Endothelial cell of umbilical vein (primary cell): ENCODE data around the gene GCNT2. TPM values are rescaled to one million over a fixed set of nuclear protein-coding genes. Genes with fewer than 3 reads are reported as not detected.

ENCODE experiments used
- BruUV-seq: library from RNA; stranded (reverse); fragments of 400-500 nt; replicated peaks from 2 replicates; lab custom pipeline; 2021; lab: Mats Ljungman, UMichigan
- CTCF ChIA-PET: fragments of 300-600, 350-600 bp; sonication (Branson Sonifier 250); formaldehyde crosslinking; loops from one replicate; lab custom pipeline; 2021; ENCODE audit warnings: antibody characterized with exemption, inconsistent platforms; lab: Charles Lee
- POLR2A ChIA-PET: fragments of 300-600, 350-600 bp; sonication (Branson Sonifier 250); formaldehyde crosslinking; loops from one replicate; lab custom pipeline; 2021; ENCODE audit warnings: antibody characterized with exemption, inconsistent platforms; lab: Charles Lee
- DNase-seq: peaks from one replicate; pipeline ENCODE4 v3.0.0-alpha.2; 2011; ENCODE audit warnings: low read depth, low spot score
- FAIRE-seq: peaks from 2 replicates; lab custom pipeline; 2011; peaks lifted over from hg19 to GRCh38; lab: Jason Lieb, UNC
- H2AFZ ChIP-seq: 2 replicates; pipeline ENCODE4 v1.6.0; 2012; ENCODE audit warnings: low read depth, low read length, control low read depth, inconsistent platforms
- H3K27ac ChIP-seq: 2 replicates; pipeline ENCODE4 v1.5.1; 2011; ENCODE audit warnings: low read depth, mild to moderate bottlenecking, control low read depth, low read length, moderate library complexity; ENCODE audit not compliant: insufficient read depth
- H3K27me3 ChIP-seq, 2 experiments: 2 replicates each; pipeline versions ENCODE4 v1.6.0 to v1.6.1; 2011; ENCODE audit warnings: low read length in 2 of 2, mixed read lengths in 1 of 2; ENCODE audit not compliant: control insufficient read depth in 2 of 2, insufficient read depth in 2 of 2
- H3K36me3 ChIP-seq, 2 experiments: 2 replicates in 1 of 2; 3 replicates in 1 of 2; pipeline ENCODE4 v1.5.1; 2011; ENCODE audit warnings: low read length in 2 of 2, mild to moderate bottlenecking in 1 of 2, moderate library complexity in 1 of 2; ENCODE audit not compliant: control insufficient read depth in 2 of 2, insufficient read depth in 2 of 2; ENCODE audit errors: extremely low read depth in 1 of 2
- H3K4me1 ChIP-seq: 3 replicates; pipeline ENCODE4 v1.5.1; 2011; ENCODE audit warnings: mild to moderate bottlenecking, low read length; ENCODE audit not compliant: control insufficient read depth, insufficient read depth; ENCODE audit errors: extremely low read depth
- H3K4me2 ChIP-seq: 2 replicates; pipeline ENCODE4 v1.6.1; 2011; ENCODE audit warnings: low read length, control low read depth, mixed read lengths; ENCODE audit not compliant: insufficient read depth
- H3K4me3 ChIP-seq, 3 experiments: fragments of 200-600 bp in 1 of 3; sonication (generic), shearing (Covaris generic) in 1 of 3; replicated peaks in 1 of 3; 2 replicates each; pipeline ENCODE4 v1.5.1; 2011 to 2016; ENCODE audit warnings: control low read depth in 3 of 3, low read length in 3 of 3, mild to moderate bottlenecking in 2 of 3, inconsistent platforms in 1 of 3, low read depth in 1 of 3, moderate library complexity in 1 of 3; ENCODE audit not compliant: insufficient read depth in 1 of 3
- H3K79me2 ChIP-seq: 2 replicates; pipeline ENCODE4 v1.6.0; 2012; ENCODE audit warnings: low read length, inconsistent platforms; ENCODE audit not compliant: control insufficient read depth, insufficient read depth
- H3K9ac ChIP-seq: replicated peaks from 2 replicates; pipeline ENCODE3; 2011; ENCODE audit warnings: low read length, control low read depth; ENCODE audit not compliant: insufficient read depth; ENCODE audit errors: extremely low read depth
- H3K9me1 ChIP-seq: replicated peaks from 3 replicates; pipeline ENCODE4 v1.6.0; 2011; ENCODE audit warnings: mild to moderate bottlenecking, low read length; ENCODE audit not compliant: control insufficient read depth, insufficient read depth; ENCODE audit errors: extremely low read depth
- H3K9me3 ChIP-seq: replicated peaks from 2 replicates; pipeline ENCODE4 v1.5.1; 2012; ENCODE audit warnings: low read length, inconsistent platforms; ENCODE audit not compliant: control insufficient read depth, insufficient read depth
- H4K20me1 ChIP-seq: replicated peaks from 2 replicates; pipeline ENCODE3; 2011; ENCODE audit warnings: mild to moderate bottlenecking, low read length; ENCODE audit not compliant: control insufficient read depth, insufficient read depth; ENCODE audit errors: extremely low read depth
- EZH2 ChIP-seq: IDR thresholded peaks from 2 replicates; pipeline ENCODE4 v1.6.1; 2012; ENCODE audit warnings: borderline replicate concordance, low read depth, mild to moderate bottlenecking, moderate library complexity, low read length, inconsistent platforms; ENCODE audit not compliant: severe bottlenecking
- FOS ChIP-seq: IDR thresholded peaks from 2 replicates; pipeline ENCODE4 v1.6.1; 2011; ENCODE audit warnings: mild to moderate bottlenecking, low read length, moderate library complexity, borderline replicate concordance; ENCODE audit not compliant: insufficient read depth
- GATA2 ChIP-seq: IDR thresholded peaks from 2 replicates; pipeline ENCODE4 v1.7.0; 2011; ENCODE audit warnings: low read depth, mild to moderate bottlenecking, moderate library complexity, mixed read lengths, low read length; ENCODE audit not compliant: insufficient read length, insufficient read depth
- JUN ChIP-seq: IDR thresholded peaks from 2 replicates; pipeline ENCODE4 v1.6.1; 2011; ENCODE audit warnings: borderline replicate concordance, low read depth; ENCODE audit not compliant: insufficient read length, insufficient read depth
- MYC ChIP-seq: IDR thresholded peaks from one replicate; pipeline ENCODE4 v1.6.1; 2011; ENCODE audit warnings: mild to moderate bottlenecking, low read depth, low read length
- POLR2A ChIP-seq: IDR thresholded peaks from 2 replicates; pipeline ENCODE4 v1.6.1; 2012; ENCODE audit warnings: low read depth, mild to moderate bottlenecking, control low read depth, low read length
- POLR2AphosphoS5 ChIP-seq: IDR thresholded peaks from 2 replicates; pipeline ENCODE4 v1.6.1; 2012; ENCODE audit warnings: low read depth, mild to moderate bottlenecking, control low read depth, low read length, moderate library complexity; ENCODE audit not compliant: insufficient read depth
- dilution Hi-C: fragments of 300-500 bp; cut with MboI; formaldehyde crosslinking; loops from one replicate; pipeline ENCODE4 v1.15.0; 2019; ENCODE audit warnings: low sequenced_read_pairs; ENCODE audit not compliant: extremely low pct_ligation_motif_present
- intact Hi-C: fragments of 100-400 bp; cut with micrococcal nuclease; formaldehyde crosslinking; loops from one replicate; pipeline ENCODE4 v1.10.0; 2022
- polyA plus RNA-seq, 4 experiments: library from polyadenylated mRNA; depleted of rRNA in 3 of 4; stranded (reverse) in 3 of 4; unstranded in 1 of 4; fragments of >200 nt; gene quantifications; 2 replicates each; pipeline versions ENCODE4 v1.2.1 to v1.2.3, GENCODE V29; 2011 to 2012; ENCODE audit warnings: missing spikeins in 1 of 4
- total RNA-seq: library from RNA; stranded (reverse); gene quantifications from 2 replicates; pipeline ENCODE4 v1.2.3, GENCODE V29; 2021
- TF ChIP-seq, protein P1 (sequence below): IDR thresholded peaks from 2 replicates; pipeline ENCODE4 v1.6.1; 2011; ENCODE audit not compliant: insufficient read depth, insufficient read length
- TF ChIP-seq, protein P2 (sequence below), 2 donors: IDR thresholded peaks; 1 replicate in 1 of 2; 2 replicates in 1 of 2; pipeline ENCODE4 v1.5.1; 2011; ENCODE audit warnings: low read length in 2 of 2, mild to moderate bottlenecking in 2 of 2, moderate library complexity in 2 of 2, control low read depth in 1 of 2, inconsistent platforms in 1 of 2, low read depth in 1 of 2; ENCODE audit not compliant: insufficient read depth in 1 of 2; ENCODE audit errors: extremely low read depth in 1 of 2

The GCNT2 gene
- total and polyA plus RNA-seq, 2 donors (not counting 3 experiments of a cell fraction or from before 2014, with no cell fraction given), result 3.8 to 10.9 TPM

DNA sequence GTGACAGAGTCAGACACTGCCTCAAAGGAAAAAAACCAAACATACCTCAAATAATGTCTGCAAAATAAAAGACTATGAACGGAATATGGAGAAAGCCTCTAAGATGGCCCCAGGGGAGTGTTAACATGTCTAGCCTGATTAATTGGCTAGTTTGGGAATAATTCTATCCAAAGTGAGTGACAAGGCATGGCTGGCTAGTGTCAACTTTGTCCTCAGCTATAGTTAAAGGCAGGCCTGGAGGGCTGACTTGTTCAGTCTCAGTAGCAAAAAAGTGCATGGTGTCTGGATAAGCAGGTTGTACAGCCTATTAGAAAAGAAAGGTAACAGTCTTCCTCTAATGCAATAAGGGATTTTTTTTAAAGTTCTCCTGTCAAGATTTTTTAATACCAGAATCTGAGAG is 32.7 kb downstream of the GCNT2 start:
- H3K36me3 ChIP-seq, result no peaks in the 10 kb centered on the region
- no peaks in the 10 kb centered on the region for H3K9me1 ChIP-seq
- no peak overlapping the region for H3K4me3 ChIP-seq
- no peaks in the 10 kb centered on the region for H3K27me3 ChIP-seq
- TF ChIP-seq MYC, result no peak
- no peak for TF ChIP-seq FOS
- TF ChIP-seq, protein P1, sequence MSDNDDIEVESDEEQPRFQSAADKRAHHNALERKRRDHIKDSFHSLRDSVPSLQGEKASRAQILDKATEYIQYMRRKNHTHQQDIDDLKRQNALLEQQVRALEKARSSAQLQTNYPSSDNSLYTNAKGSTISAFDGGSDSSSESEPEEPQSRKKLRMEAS, result no peak
- TF ChIP-seq, protein P2, sequence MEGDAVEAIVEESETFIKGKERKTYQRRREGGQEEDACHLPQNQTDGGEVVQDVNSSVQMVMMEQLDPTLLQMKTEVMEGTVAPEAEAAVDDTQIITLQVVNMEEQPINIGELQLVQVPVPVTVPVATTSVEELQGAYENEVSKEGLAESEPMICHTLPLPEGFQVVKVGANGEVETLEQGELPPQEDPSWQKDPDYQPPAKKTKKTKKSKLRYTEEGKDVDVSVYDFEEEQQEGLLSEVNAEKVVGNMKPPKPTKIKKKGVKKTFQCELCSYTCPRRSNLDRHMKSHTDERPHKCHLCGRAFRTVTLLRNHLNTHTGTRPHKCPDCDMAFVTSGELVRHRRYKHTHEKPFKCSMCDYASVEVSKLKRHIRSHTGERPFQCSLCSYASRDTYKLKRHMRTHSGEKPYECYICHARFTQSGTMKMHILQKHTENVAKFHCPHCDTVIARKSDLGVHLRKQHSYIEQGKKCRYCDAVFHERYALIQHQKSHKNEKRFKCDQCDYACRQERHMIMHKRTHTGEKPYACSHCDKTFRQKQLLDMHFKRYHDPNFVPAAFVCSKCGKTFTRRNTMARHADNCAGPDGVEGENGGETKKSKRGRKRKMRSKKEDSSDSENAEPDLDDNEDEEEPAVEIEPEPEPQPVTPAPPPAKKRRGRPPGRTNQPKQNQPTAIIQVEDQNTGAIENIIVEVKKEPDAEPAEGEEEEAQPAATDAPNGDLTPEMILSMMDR (IDR thresholded peaks at IDR 0.05; ENCODE audit: extremely low read depth in 1 of 2, insufficient read depth in 1 of 2, low read depth in 1 of 2, low read length in 2 of 2), result no peak
- no peak for TF ChIP-seq GATA2
- no peak for TF ChIP-seq POLR2AphosphoS5
- TF ChIP-seq POLR2A, result no peak
- TF ChIP-seq EZH2, result no peak
- TF ChIP-seq JUN, result no peak
- no peak for DNase-seq
- no peaks in the 10 kb centered on the region for H4K20me1 ChIP-seq
- dilution Hi-C loops (no loop called here), intact Hi-C loops (loop anchor here (2.0 kb wide), 3 partner anchors 25 to 43 kb away; partner anchors contain the start of gene GCNT2)
- no TSS peak for BruUV-seq
- no peak overlapping the region for H3K27ac ChIP-seq
- CTCF ChIA-PET, result interaction anchor here (1.6 kb wide), 1 partner anchor 43 kb away, joined by 9 read pairs; no protein-coding TSS in a partner anchor
- H3K9me3 ChIP-seq, result no peaks in the 10 kb centered on the region
- no peak overlapping the region for H3K9ac ChIP-seq
- no peaks in the 10 kb centered on the region for H3K79me2 ChIP-seq
- no peak overlapping the region for H3K4me2 ChIP-seq
- H3K4me1 ChIP-seq, result peaks cover 25% of the 10 kb centered on the region
- no peak overlapping the region for H2AFZ ChIP-seq
- no peak for FAIRE-seq
- POLR2A ChIA-PET, result no interaction called here
